ENCODE data around the gene STARD10.

Gene STARD10

GRCh38 chr11:72743321-72744221, 50.3 kb downstream of the STARD10 start:
- peak; percentile 75 for DNase-seq

GRCh38 chr11:72742513-72743320, 51.1 kb downstream of the STARD10 start:
- no peak for DNase-seq

GRCh38 chr11:72741849-72742512, 51.9 kb downstream of the STARD10 start:
- peak; percentile 38 for DNase-seq

- peak; percentile 84 for DNase-seq
These were observed 52.4 kb downstream of the STARD10 start for GRCh38 chr11:72741429-72741833.

GRCh38 chr11:72740562-72741428, 53.1 kb downstream of the STARD10 start:
- DNase-seq: no peak

GRCh38 chr11:72740060-72740424, 53.8 kb downstream of the STARD10 start:
- DNase-seq: no peak

- DNase-seq: peak; percentile 74
These were observed 54.4 kb downstream of the STARD10 start for GRCh38 chr11:72739240-72740059.

GRCh38 chr11:72738199-72739141, 55.4 kb downstream of the STARD10 start:
- DNase-seq: peak; percentile 96

- peak; percentile 60 for DNase-seq
These were observed 56.5 kb downstream of the STARD10 start for GRCh38 chr11:72737336-72737735.

GRCh38 chr11:72736452-72737069, 57.3 kb downstream of the STARD10 start:
- peak; percentile 98 for DNase-seq

GRCh38 chr11:72735495-72736027, 58.3 kb downstream of the STARD10 start:
- DNase-seq: peak; percentile 54

- DNase-seq: no peak
These were observed 61.5 kb downstream of the STARD10 start for GRCh38 chr11:72732329-72732728.

- peak; percentile 33 for DNase-seq
These were observed 63.1 kb downstream of the STARD10 start for GRCh38 chr11:72730737-72731136.

- no peak for DNase-seq
These were observed 63.6 kb downstream of the STARD10 start for GRCh38 chr11:72730243-72730642.

GRCh38 chr11:72727521-72727920, 66.3 kb downstream of the STARD10 start:
- peak; percentile 79 for DNase-seq

- no peak for DNase-seq
These were observed 67.3 kb downstream of the STARD10 start for GRCh38 chr11:72726266-72727220.

GRCh38 chr11:72725724-72726028, 68.2 kb downstream of the STARD10 start:
- DNase-seq: no peak
